HG03469 (cell line): Measurements from ENCODE around the gene CLASRP.

Source experiments
- ATAC-seq: cut with Tn5 transposase; IDR thresholded peaks from one replicate; pipeline ENCODE4 v1.9.1; 2021; ENCODE audit warnings: mild to moderate bottlenecking, moderate library complexity, moderate number of reproducible peaks; ENCODE audit not compliant: unreplicated experiment

The CLASRP gene

DNA sequence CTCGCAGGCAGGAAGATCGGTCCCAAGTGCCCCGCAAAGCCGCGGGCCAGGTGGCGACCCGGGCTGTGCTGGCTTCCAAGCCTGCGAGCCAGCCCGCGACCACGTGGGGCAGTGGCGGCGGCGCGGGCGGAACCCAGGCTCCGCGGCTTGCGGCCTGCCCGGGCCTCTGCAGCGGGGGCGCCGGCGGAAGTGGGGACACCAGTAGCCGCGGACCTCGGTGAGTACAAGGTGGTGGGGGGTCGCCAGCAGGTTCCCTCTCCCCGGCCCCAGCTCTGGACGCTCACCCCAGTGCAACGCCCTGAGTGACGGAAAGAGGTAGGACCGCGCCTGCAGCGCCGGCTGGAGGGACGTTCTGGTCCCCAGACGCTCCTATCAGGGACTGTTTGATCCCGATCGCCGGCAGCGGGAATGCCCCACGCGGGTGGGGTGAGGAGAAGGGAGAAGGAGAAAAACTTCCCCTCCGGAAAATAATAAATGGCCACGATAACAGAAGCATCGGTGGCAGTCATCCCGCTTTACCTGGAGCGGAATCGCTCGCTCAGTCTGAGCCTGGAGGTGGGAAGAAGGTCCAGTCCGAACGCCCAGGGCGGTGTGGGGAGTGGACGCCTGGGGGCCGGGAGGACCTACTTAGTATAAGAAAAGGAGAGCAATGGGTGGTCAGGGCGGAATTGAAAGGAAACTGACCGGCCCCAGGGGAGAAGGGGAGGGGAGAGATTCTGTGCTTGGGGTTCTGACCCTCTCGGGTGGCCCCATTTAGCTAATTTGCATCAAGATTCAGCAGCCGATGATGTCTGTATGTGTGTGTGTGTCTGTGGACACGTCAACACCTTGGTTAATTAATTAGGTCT is 40.4 kb downstream of the CLASRP start, which contains the start of gene GEMIN7:
Gene GEMIN7 (plus strand): TSS at position 198 of the 848 bp plus-strand sequence. CDS start 10,855 bp downstream, outside the sequence.
- ATAC-seq, result no peak

DNA sequence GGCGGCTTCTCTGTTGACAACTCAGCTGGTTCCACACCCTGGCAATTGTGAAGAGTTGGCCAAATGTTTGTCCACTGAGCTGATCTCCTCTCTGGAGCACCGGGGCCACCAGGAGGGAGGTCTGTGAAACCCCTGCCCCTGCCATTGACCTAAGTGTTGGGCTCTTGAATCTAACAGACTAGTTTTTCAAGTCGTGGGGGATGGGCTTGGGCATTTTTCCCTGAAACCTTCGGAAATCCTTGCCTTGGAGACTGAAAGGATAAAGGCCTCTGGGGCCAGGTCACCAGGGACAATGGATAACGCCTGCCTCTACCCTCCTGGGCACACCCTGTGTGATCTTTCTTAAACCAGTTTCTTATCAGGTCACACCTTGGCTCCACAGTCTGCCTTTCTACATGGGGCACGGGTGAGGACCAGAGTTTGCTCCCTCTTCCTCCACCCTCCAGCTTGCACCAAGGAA is 41.1 kb downstream of the CLASRP start:
- no peak for ATAC-seq

DNA sequence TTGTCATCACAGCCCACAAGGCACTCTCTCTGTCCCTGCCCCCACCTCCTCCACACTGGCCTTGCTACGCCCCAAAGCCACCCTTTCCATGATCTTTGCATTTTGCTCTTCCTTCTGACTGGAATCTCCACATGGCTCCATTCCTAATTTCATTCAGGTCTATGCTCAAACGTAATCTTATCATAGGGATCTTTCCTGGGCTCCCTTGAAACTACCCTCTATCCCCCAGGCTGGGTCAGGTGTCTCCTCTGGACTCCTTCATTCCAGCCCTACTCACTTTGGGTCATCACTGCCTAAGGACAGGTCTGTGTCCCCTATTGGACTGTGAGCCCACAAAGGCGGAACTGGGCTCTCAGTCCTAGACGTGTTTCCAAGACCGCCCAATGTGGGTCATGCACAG is 43.3 kb downstream of the CLASRP start:
- ATAC-seq, result no peak

DNA sequence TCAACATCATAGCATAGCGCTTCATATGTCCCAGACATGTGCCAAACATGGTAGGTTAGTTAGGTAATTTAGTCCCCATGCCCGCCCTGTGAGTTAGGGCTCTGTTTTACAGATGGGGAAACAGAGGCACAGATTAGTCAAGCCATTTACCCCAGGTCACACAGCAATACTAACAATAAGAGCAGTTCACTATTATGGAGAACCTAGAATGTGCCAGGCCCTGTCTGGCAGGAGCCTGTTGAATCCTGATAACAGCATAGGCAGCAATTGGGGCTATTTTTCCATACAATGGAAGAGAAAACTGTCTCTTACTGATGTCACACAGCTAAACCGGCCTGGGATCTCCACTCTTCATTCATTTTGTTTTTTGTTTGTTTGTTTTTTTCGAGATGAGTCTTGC is 47.6 kb downstream of the CLASRP start:
- no peak for ATAC-seq

DNA sequence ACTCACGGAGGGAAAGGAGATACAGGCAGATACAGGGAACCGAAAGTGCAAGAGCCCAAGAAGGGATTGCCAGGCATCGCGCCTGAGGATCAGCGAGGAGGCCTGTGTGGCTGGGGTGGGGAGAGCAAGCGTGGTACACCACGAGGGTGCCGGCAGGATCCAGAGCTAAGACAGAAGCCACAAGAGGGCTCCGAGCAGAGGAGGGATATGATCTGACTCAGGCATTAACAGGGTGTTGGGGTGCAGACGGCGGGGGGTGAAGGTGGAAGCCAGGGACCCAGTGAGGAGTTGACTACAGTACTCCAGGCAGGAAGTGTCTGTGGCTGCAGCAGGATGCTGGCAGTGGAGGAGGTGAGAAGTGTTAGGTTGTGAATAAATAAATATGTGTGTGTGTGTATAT is 48.7 kb downstream of the CLASRP start:
- no peak for ATAC-seq

DNA sequence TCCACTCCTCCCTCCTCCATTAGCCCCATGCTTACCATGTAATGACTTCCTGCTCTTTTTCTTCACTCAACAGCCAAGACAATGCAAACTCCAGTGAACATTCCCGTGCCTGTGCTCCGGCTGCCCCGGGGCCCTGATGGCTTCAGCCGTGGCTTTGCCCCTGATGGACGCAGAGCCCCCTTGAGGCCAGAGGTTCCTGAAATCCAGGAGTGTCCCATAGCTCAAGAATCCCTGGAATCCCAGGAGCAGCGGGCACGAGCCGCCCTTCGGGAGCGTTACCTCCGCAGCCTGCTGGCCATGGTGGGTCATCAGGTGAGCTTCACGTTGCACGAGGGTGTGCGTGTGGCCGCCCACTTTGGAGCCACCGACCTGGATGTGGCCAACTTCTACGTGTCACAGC is 51.2 kb downstream of the CLASRP start:
- no peak for ATAC-seq

DNA sequence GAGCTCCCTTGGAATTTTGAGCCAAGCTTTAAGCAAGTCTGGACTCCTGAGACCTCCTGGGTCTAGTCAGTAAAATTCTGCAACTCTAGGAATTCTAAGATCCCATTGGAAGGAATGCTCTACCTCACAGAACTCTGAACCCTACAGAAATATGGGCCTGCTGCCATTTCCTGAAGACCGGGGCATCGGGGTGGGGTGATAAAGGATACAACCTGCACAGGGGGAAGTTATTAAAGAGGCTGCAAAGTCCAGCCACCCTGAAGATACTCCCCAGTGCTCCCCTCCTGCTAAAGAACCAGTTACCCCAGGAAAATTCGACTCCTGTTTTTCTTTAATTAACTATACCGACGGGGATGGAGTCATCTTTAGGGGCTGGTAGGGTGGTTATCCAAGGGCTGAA is 51.8 kb downstream of the CLASRP start:
- no peak for ATAC-seq

DNA sequence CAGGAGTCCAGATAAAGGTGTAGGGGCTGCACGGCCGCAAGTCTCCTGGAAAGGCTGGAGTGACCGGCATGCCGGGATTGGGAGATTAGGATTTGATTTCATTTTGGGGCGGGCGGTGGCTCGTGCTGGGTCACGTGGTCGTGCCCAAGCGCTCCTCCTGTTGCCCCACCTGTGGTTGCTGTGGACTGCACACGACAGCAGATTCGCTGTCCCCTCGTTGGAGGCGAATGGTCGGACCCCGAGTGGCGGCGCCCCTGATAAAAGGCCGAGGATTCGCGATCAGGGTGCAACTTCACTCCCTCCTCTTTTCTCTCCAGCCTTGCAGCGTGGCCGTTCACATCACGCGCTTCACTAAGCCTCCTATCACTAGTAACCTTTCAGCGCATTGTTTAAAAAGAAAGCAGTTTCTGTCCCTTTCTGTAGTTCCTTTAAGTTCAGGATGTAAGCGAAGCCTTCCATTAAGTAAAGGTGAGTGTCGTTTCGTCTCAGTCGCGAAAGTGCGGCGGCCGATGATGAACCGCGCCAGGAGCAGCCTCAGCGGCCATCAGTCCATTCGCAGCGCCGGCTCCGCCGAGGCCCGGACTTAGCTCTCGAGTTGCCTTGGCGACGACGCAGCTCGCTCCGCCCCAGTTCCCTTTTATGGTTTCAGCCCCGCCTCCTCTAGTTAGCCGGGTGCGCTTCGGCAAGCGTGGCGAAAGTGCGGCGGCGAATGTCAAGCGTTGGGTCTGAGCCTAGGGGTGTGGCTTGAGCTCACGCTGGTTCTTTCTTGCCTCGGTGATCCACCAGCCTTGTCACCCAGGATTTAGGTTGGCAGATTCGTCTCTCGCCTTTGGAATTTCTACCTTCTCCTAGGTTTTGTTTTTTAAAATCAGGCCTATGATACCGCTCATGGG is 52.4 kb downstream of the CLASRP start:
- peak; percentile 47 for ATAC-seq

DNA sequence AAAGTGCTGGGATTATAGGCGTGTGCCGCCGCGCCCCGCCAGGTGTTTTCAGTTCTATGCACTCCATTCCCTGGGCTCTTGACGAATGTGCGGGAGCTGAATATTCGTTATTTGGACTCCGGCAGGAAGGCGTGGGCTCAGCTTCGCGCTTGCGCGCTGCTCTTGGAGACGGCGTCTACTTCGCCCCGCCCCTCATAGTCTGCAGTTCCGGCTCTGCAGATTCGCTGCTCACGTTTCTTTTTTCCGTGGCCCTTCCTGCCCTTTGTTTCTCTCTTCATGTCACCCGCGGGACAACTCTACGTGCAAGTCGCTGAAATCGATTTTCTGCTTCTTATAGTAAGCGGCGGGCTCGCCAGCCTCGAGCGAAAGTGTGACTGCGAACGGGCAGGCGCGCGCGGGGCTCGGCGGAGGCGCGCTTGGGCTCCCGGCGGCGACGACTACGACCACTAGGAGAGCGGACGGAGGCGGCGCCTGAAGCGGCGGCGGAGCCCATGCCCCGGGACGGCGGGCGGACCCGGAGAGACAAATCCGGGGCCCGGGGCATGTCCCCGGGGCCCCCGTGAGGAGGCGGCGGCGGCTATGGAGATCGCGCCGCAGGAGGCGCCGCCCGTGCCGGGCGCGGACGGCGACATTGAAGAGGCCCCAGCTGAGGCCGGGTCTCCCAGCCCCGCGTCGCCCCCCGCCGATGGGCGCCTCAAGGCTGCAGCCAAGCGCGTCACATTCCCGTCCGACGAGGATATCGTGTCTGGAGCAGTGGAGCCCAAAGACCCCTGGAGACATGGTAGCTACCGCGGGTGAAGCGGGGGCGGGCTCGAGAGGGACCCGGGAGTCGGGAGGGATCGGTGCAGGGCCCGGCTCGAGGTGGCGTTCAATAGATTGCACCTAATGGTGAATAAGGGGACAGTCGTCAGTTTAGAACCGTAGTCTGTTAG is 54.2 kb downstream of the CLASRP start, which contains the start of gene PPP1R37:
Gene PPP1R37 (plus strand): TSS at position 433 of the 932 bp plus-strand sequence. CDS start 147 bp downstream, at position 580.
- peak; percentile 45 for ATAC-seq

DNA sequence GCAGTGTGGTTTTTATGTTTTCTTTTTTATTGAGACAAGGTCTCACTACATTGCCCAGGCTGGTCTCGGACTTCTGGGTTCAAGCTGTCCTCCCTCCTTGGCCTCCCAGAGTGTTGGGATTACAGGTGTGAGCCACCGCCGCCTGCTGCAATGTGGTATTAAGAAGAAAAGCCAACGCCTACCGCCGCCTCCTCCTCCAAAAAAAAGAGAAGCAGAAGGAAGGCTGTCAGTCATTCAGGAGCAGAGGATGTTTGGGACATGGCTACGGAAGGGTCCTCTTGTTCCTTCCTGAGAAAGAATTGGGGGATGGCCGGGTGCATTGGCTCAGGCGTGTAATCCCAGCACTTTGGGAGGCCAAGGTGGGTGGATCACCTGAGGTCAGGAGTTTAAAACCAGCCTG is 55.3 kb downstream of the CLASRP start:
- ATAC-seq, result no peak

DNA sequence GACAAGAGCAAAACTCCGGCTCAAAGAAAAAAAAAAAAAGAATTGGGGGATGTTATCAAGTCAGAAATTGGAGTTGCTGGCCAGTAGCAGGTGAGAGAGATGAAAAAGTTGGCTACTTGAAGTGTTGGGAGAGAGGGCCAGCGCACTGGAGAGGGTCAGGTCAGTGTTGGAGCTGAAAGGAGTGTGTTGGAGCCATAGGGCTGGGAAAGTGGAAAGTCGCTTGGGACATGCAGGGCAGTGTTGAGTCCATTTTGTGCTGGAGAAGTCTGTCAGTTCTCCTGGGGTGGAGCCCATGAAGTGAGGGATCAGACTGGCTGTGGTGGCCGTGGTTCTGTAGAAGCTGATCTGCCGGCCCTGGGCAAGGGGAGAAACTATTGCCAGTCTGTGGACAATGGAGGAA is 55.9 kb downstream of the CLASRP start:
- no peak for ATAC-seq

DNA sequence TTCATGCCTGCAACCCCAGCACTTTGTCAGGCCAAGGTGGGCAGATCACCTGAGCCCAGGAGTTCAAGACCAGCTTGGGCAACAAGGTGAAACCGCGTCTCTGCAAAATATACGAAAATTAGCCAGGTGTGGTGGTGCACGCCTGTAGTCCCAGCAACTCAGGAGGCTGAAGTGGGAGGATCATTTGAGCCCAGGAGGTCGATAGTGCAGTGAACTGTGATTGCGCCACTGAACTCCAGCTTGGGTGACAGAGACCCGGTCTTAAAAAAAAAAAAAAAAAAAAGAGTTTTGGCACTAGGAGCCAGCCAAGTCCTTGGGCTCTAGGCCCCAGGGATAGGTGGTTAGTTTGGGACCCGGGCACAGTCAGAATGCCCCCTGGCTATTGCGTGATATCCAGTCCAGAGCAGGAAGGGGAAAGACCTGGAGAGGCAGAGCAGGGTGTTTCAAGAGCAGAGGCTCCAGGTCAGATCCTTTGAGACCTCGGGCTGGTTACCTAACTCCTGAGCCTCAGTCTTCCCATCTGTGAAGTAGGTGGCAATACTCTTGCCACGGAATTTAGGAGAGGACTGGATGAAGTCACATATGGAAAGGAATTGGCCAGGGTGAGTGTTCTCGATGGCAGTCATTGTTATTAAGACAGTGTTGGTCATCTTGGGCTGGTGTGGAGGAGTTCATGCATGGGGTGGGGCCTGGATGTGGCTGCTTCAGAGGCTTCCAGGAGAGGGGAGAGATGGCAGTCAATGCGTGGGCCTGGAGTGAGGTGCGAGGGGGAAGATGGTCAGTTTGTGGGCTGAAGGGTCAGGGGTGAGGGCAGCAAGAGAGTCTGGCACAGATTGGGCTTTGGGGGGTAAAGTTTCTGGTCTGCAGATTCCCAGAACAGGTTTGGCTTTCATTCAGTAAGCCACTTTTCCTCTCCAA is 56.9 kb downstream of the CLASRP start:
- ATAC-seq, result no peak

DNA sequence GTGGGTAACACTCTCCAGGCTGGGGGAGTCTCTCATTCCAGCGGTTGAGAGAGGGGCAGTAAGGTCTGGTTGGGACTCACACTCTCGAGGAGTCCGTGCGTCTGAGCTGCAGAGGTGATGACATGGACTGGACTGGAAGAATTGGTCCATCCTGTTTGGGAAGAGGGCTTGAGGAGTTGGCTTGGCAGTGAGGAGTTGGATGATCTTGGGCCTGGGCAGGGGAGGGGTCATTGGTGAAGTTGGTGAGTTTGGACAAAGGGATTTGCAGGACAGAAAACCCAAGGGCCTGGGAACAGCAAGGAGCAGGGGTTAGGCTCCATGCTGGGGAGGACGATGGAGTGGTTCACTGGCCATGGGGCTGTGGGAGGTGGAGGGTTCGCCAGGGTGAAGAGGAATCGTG is 57.9 kb downstream of the CLASRP start:
- no peak for ATAC-seq

DNA sequence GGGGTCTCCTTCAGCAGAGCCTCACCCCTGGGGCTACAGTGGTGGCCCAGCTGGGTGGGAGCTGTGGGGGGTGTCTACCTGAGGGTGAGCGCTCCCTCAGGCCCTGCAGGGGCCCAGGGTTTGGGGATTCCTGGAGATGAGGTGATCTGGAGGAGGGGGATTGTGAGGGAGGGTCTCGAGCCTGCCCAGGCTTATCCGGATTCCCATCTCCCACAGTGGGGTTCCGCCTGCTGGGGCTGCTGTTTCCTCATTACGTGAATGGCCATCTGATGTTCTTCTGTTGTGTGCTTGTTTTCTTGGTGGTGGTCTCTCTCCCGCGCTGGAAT is 58.6 kb downstream of the CLASRP start:
- no peak for ATAC-seq

DNA sequence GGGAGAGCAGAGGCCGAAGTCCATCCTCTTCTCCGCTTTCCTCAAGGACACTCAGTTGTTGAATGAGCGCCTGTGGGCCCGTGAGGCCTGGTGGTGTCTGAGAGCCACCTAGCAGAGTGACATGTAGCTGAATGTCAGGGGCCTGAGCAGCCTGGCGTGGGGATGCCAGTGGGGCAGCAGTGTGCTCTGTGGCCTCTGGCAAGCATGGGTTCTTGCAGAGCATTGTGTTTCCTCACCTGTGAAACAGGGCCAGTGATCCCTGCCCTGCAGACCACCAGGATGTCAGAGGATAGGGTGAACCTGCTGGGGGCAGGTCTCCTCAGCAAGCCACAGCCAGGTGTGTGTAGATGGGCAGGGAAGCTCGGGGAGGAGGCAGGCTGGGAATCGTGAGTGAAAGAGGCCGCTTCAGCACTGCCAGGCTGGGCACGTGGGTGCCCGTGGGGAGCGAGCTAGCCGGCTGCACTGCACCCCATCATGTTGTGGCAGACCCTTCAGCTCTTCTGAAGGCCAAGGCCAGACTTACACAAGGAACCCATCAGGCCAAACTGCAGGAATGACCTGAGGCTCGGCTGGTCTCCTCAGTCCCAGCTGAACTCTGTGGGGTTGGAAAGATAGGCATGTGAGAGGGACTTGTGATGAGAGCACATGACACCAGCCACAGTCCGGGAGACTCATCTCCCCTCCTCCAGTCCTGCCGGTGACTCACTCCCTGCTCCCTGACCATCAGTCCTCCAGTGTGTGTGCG is 59.1 kb downstream of the CLASRP start:
- ATAC-seq, result no peak

DNA sequence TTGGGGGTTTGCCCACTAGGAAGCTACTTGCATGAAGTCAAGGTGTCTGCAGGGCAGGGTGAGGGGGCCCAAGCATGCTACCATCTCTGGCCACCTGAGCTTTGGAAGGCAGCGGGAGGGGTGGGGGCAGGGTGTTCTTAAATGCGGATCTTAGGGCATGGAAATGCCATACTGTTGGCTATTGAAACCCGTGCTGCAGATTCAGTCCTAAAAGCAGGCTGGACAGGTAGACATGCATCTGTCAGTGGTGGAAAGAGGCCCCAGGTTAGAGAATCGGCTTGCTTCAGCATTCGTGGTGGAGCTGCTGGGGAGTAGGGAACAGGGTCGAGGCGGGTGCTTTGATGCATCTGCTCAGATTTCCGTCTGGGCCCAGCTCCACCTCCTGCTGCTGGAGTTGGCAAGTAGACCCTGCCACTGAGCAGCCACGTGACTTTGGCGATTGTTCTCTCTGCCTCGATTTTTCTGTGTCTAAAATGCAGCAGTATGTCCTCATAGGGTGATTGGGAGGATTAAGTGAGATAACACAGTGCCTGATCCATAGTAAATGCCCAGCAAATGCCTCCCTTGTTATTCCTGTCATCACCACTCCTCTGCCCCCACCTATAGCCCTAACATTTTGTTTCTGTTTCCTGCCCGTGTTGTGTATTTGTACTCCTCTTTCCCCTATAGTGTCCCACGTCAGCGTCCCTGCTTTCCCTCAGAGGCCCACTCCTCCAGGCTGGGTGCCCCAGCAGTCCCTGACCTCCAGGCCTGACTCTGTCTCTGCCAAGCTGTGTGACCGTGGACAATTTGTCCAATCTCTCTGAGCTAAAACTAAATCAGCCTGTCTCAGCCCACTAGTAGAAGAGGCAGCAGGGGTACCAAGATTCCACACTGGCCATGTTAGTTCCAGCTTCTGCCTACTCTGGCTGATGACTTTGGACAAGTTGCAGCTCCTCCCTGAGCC is 59.9 kb downstream of the CLASRP start:
- no peak for ATAC-seq

DNA sequence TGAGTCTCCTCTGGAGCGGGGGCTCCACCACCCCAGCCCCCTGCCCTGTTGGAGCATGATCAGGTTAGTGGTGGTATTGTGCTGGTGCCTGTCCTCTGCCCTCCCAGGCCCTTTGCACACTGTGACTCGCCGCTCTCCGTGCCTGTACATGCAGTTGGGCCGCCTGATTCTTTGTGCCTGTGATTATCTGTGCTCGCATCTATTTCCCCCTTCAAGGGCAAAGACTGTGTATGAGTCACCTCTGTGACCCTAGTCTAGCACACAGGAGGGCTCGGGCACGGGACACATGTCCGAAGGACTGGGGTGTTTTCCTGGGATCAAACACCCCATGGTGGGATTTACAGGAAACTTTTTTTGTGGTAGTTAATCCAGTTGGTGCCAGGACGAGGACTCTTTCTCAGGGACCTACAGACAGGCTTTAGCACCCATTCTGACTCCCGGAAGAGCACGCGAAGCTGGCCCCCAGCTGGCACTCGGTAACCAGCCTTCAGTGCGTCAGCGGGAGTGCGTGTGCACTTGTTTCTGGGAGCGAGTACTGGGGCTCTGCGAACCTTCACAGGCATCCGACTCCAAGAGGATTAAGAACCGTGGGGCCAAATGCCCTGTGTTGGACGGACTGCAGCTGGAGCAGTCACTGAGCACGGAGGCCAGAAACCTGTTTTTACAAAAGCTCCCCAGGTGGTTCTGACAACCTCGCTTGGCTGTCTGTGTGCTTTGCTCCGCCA is 60.8 kb downstream of the CLASRP start:
- no peak for ATAC-seq
